GM18508 (cell line): ENCODE results near the gene NAA40.

ENCODE experiments used
- ATAC-seq: cut with Tn5 transposase; IDR thresholded peaks from one replicate; pipeline ENCODE4 v1.9.1; 2021; ENCODE audit warnings: moderate number of reproducible peaks; ENCODE audit not compliant: insufficient read depth, unreplicated experiment

Gene NAA40

GRCh38 chr11:64003807-64004589, 65.2 kb downstream of the NAA40 start:
- no peak for ATAC-seq

DNA sequence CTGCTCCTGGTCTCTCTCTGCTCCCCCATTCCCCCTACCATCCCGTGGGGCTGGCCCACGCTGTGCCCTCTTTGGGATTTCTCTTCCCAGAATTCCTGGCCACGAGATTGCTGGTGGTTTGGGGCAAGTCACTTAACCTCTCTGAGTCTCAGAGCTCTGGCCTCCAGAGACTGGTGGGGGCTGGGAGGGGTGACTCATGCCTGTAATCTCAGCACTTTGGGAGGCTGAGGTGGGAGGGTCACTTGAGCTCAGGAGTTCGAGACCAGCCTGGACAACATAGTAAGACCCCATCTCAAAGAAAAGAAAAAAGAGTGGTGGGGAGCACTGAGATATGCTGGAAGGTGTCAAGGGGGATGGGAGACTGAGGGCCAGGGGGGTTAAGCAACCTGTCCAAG, 65.8 kb downstream of the NAA40 start:
- ATAC-seq, result no peak

GRCh38 chr11:64005691-64006090, 66.9 kb downstream of the NAA40 start:
- ATAC-seq, result no peak

DNA sequence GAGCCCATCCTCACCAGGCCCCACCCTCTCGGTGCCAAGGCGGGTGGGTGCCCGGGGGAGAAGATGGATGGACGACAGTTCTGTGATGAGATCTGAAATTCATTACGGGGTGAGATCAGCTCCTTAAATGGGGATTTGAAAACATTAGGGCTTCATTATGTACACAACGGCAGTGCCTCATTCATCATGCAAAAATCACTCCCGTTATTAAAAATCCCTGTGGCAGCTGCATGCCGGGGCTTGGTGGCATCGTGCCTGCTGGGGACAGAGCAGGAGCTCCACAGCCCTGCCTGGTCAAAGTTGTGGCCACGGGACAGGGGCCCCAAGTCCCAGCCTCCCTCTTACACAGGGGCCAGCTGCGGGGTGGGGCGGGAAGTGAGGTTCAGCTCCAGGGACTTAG, 67.6 kb downstream of the NAA40 start:
- ATAC-seq, result no peak
